Colonic mucosa (tissue), 4 donors: ENCODE results near the gene LAMTOR4. TPM values are rescaled to one million over a fixed set of nuclear protein-coding genes. Genes with fewer than 3 reads are reported as not detected.
A peak's percentile ranks its signal among the peaks of the same experiment; 100 is the strongest.
"Not testable (repeated sequence)": the region's sequence is repeated elsewhere in the genome, so short reads cannot be mapped to it uniquely, and the experiment has no call there.

ENCODE experiments used
- DNase-seq: peaks from one replicate; pipeline ENCODE4 v3.0.0-alpha.2; 2020
- H3K27ac ChIP-seq: fragments of 200-600 bp; one replicate; pipeline ENCODE4 v1.8.0; 2021
- H3K27me3 ChIP-seq: fragments of 200-600 bp; one replicate; pipeline ENCODE4 v1.8.0; 2021
- H3K36me3 ChIP-seq: fragments of 200-600 bp; one replicate; pipeline ENCODE4 v1.8.0; 2021
- H3K4me1 ChIP-seq: fragments of 200-600 bp; one replicate; pipeline ENCODE4 v1.8.0; 2021; ENCODE audit warnings: mild to moderate bottlenecking
- H3K4me3 ChIP-seq: fragments of 200-600 bp; one replicate; pipeline ENCODE4 v1.8.0; 2021
- H3K9ac ChIP-seq, 2 donors: one replicate each; pipeline ENCODE4 v1.7.0; 2013; ENCODE audit warnings: control low read depth in 2 of 2, low read depth in 2 of 2, low read length in 2 of 2
- H3K9me3 ChIP-seq: fragments of 200-600 bp; one replicate; pipeline ENCODE4 v1.8.0; 2021
- CTCF ChIP-seq: fragments of 200-600 bp; IDR thresholded peaks from one replicate; pipeline ENCODE4 v1.8.0; 2022; ENCODE audit warnings: antibody characterized with exemption, mild to moderate bottlenecking
- intact Hi-C: fragments of 100-400 bp; cut with DNase I; formaldehyde crosslinking; loops from one replicate; pipeline ENCODE4 v1.14.1; 2022
- total RNA-seq, 2 donors: library from RNA; stranded (reverse); fragmentation: NEBNext Ultra II Directional in 1 of 2; extraction: Animal tissue kit (Norgen Biotek cat#: 25700) in 1 of 2; gene quantifications; one replicate each; pipeline ENCODE4 v1.2.1, GENCODE V29; 2021
- donor health status: healthy.
- donor health status: DM: no; HTN: no; CAD: no.
- donor health status: DM: no; HTN: no; CAD: no.

The LAMTOR4 gene
- total RNA-seq, 2 donors from 2014 or later: 230 to 268 TPM

GRCh38 chr7:100137851-100138760 lies 10.6 kb upstream of the LAMTOR4 start:
- H3K4me1 ChIP-seq: peaks cover 3% of the 10 kb centered on the region
- H3K36me3 ChIP-seq: no peaks in the 10 kb centered on the region
- no peak overlapping the region for H3K4me3 ChIP-seq
- TF ChIP-seq CTCF: no peak
- no peak overlapping the region for H3K27ac ChIP-seq
- H3K9ac ChIP-seq: peak overlapping the region; percentile 12 to 58
- intact Hi-C loops: loop anchor here (10.0 kb wide), 1 partner anchor 207 kb away; no protein-coding TSS in a partner anchor
- no peaks in the 10 kb centered on the region for H3K9me3 ChIP-seq
- no peak for DNase-seq
- H3K27me3 ChIP-seq: no peaks in the 10 kb centered on the region

GRCh38 chr7:100141555-100141949 lies 7.2 kb upstream of the LAMTOR4 start:
- no peak for TF ChIP-seq CTCF
- H3K36me3 ChIP-seq: no peaks in the 10 kb centered on the region
- peak overlapping the region; percentile 62 for H3K27ac ChIP-seq
- peak overlapping the region in 1 of 2 donors; percentile 59 for H3K9ac ChIP-seq
- peak; percentile 38 for DNase-seq
- peaks cover 3% of the 10 kb centered on the region for H3K4me1 ChIP-seq
- H3K27me3 ChIP-seq: no peaks in the 10 kb centered on the region
- intact Hi-C loops: loop anchor here (5.0 kb wide), 1 partner anchor 71 kb away; no protein-coding TSS in a partner anchor
- no peaks in the 10 kb centered on the region for H3K9me3 ChIP-seq
- no peak overlapping the region for H3K4me3 ChIP-seq

- no peak overlapping the region for H3K27ac ChIP-seq
Observed at GRCh38 chr7:100142461-100142860, 6.3 kb upstream of the LAMTOR4 start.

GRCh38 chr7:100146350-100146749 lies 2.4 kb upstream of the LAMTOR4 start:
- H3K36me3 ChIP-seq, H3K9me3 ChIP-seq, H3K9ac ChIP-seq, H3K4me3 ChIP-seq, H3K4me1 ChIP-seq, H3K27me3 ChIP-seq, H3K27ac ChIP-seq, intact Hi-C loops, DNase-seq: not testable (repeated sequence)

More at GRCh38 chr7:100142461-100142860, 6.3 kb upstream of the LAMTOR4 start:
- H3K4me3 ChIP-seq: no peak overlapping the region
- H3K9me3 ChIP-seq: no peaks in the 10 kb centered on the region
- no peak overlapping the region for H3K9ac ChIP-seq
- peaks cover 3% of the 10 kb centered on the region for H3K4me1 ChIP-seq
- intact Hi-C loops: loop anchor here (5.0 kb wide), 1 partner anchor 70 kb away; no protein-coding TSS in a partner anchor
- H3K27me3 ChIP-seq: no peaks in the 10 kb centered on the region
- no peaks in the 10 kb centered on the region for H3K36me3 ChIP-seq
- TF ChIP-seq CTCF: no peak
- DNase-seq: no peak

- intact Hi-C loops: no loop called here
- no peak for TF ChIP-seq CTCF
Observed at GRCh38 chr7:100147278-100147677, 1.4 kb upstream of the LAMTOR4 start.

GRCh38 chr7:100148225-100148558 lies 526 bp upstream of the LAMTOR4 start:
- H3K27me3 ChIP-seq: no peaks in the 10 kb centered on the region
- no peaks in the 10 kb centered on the region for H3K9me3 ChIP-seq
- intact Hi-C loops: no loop called here
- H3K4me3 ChIP-seq: peak overlapping the region; percentile 67
- H3K36me3 ChIP-seq: no peaks in the 10 kb centered on the region
- H3K9ac ChIP-seq: peak overlapping the region; percentile 63 to 99
- no peak for TF ChIP-seq CTCF
- peak overlapping the region; percentile 56 for H3K27ac ChIP-seq
- no peak for DNase-seq
- peaks cover 4% of the 10 kb centered on the region for H3K4me1 ChIP-seq

More at GRCh38 chr7:100147278-100147677, 1.4 kb upstream of the LAMTOR4 start:
- Histone ChIP-seq H3K36me3 (no peaks in the 10 kb centered on the region), H3K27ac (no peak overlapping the region), H3K4me1 (no peaks in the 10 kb centered on the region), H3K4me3 (no peak overlapping the region), H3K27me3 (no peaks in the 10 kb centered on the region), H3K9ac (no peak overlapping the region), H3K9me3 (no peaks in the 10 kb centered on the region)
- DNase-seq: no peak
